Measurements from ENCODE around the gene IGSF6. TPM values are rescaled to one million over a fixed set of nuclear protein-coding genes. Genes with fewer than 3 reads are reported as not detected.
"Not testable (repeated sequence)": the region's sequence is repeated elsewhere in the genome, so short reads cannot be mapped to it uniquely, and the experiment has no call there.

IGSF6 gene
- total RNA-seq, 1 donor from 2014 or later = 4.9 TPM

GRCh38 chr16:21653571-21653970 lies 1.2 kb upstream of the IGSF6 start:
- no peak for DNase-seq

GRCh38 chr16:21651515-21651914 lies 893 bp downstream of the IGSF6 start:
- no peak for DNase-seq

GRCh38 chr16:21650521-21650920 lies 1.9 kb downstream of the IGSF6 start:
- DNase-seq = no peak

GRCh38 chr16:21649826-21650406 lies 2.5 kb downstream of the IGSF6 start:
- DNase-seq = not testable (repeated sequence)

- no peak for DNase-seq
These were observed 4.7 kb downstream of the IGSF6 start for GRCh38 chr16:21647562-21648164.

- no peak for DNase-seq
These were observed 5.5 kb downstream of the IGSF6 start for GRCh38 chr16:21646721-21647561.

- DNase-seq = no peak
These were observed 6.3 kb downstream of the IGSF6 start for GRCh38 chr16:21646091-21646490.

GRCh38 chr16:21645261-21645721 lies 7.1 kb downstream of the IGSF6 start:
- DNase-seq = no peak

- DNase-seq = no peak
These were observed 7.7 kb downstream of the IGSF6 start for GRCh38 chr16:21644674-21645073.

- DNase-seq = no peak
These were observed 8.6 kb downstream of the IGSF6 start for GRCh38 chr16:21643785-21644184.

GRCh38 chr16:21642861-21643260 lies 9.5 kb downstream of the IGSF6 start:
- no peak for DNase-seq

- no peak for DNase-seq
These were observed 10.5 kb downstream of the IGSF6 start for GRCh38 chr16:21641916-21642315.

- no peak for DNase-seq
These were observed 12.9 kb downstream of the IGSF6 start for GRCh38 chr16:21639493-21639892.

- no peak for DNase-seq
These were observed 13.8 kb downstream of the IGSF6 start for GRCh38 chr16:21638573-21638975.

GRCh38 chr16:21637032-21637968 lies 15.1 kb downstream of the IGSF6 start:
- DNase-seq = no peak

GRCh38 chr16:21635694-21636093 lies 16.7 kb downstream of the IGSF6 start:
- DNase-seq = not testable (repeated sequence)

- no peak for DNase-seq
These were observed 18.2 kb downstream of the IGSF6 start for GRCh38 chr16:21634216-21634615.

- not testable (repeated sequence) for DNase-seq
These were observed 20.3 kb downstream of the IGSF6 start for GRCh38 chr16:21631951-21632575.

- not testable (repeated sequence) for DNase-seq
These were observed 21.0 kb downstream of the IGSF6 start for GRCh38 chr16:21631376-21631775.

- DNase-seq = not testable (repeated sequence)
These were observed 21.5 kb downstream of the IGSF6 start for GRCh38 chr16:21630866-21631265.
